WTC11 (cell line): ENCODE results near the gene STS. TPM values are rescaled to one million over a fixed set of nuclear protein-coding genes. Genes with fewer than 3 reads are reported as not detected.

Experiments used
- ATAC-seq: fragments of 200-7000 bp; cut with Tn5 transposase; 2 replicates; pipeline ENCODE4 v1.10.0; 2021; ENCODE audit warnings: mild to moderate bottlenecking, moderate library complexity
- CTCF ChIA-PET: fragments of 300-600 bp; sonication (Branson Sonifier 250); formaldehyde crosslinking; loops from one replicate; lab custom pipeline; 2021; ENCODE audit warnings: antibody characterized with exemption; lab: Charles Lee
- POLR2A ChIA-PET: fragments of 350-600 bp; sonication (Branson Sonifier 250); formaldehyde crosslinking; loops from one replicate; lab custom pipeline; 2021; ENCODE audit warnings: antibody characterized with exemption; lab: Charles Lee
- DNase-seq: peaks from one replicate; pipeline ENCODE4 v3.0.0; 2021; ENCODE audit warnings: low spot score
- H3K27ac Mint-ChIP-seq: 2 replicates; pipeline ENCODE4 v1.8.0; 2021; ENCODE audit warnings: mixed read lengths
- H3K27me3 Mint-ChIP-seq: 2 replicates; pipeline ENCODE4 v1.8.0; 2021; ENCODE audit warnings: low read depth, mild to moderate bottlenecking, moderate library complexity, mixed read lengths
- H3K36me3 Mint-ChIP-seq: 2 replicates; pipeline ENCODE4 v1.8.0; 2021; ENCODE audit warnings: mixed read lengths
- H3K4me1 Mint-ChIP-seq: 2 replicates; pipeline ENCODE4 v1.8.0; 2022; ENCODE audit warnings: mixed read lengths
- H3K4me3 Mint-ChIP-seq: 2 replicates; pipeline ENCODE4 v1.8.0; 2021; ENCODE audit warnings: mild to moderate bottlenecking, moderate library complexity, mixed read lengths
- H3K9me3 Mint-ChIP-seq: 2 replicates; pipeline ENCODE4 v1.8.0; 2021; ENCODE audit warnings: mixed read lengths
- AFF4 ChIP-seq: sonication (generic); formaldehyde crosslinking; IDR thresholded peaks from 2 replicates; pipeline ENCODE4 v1.8.1; 2023; ENCODE audit warnings: mild to moderate bottlenecking, missing genetic modification reagents, borderline replicate concordance
- AR ChIP-seq: fragments of 250-450 bp; sonication (Bioruptor Pico); IDR thresholded peaks from 2 replicates; pipeline ENCODE4 v1.9.0; 2021; ENCODE audit warnings: mild to moderate bottlenecking
- ARID4B ChIP-seq: sonication (generic); formaldehyde crosslinking; IDR thresholded peaks from 2 replicates; pipeline ENCODE4 v1.8.0; 2023; ENCODE audit warnings: missing genetic modification reagents, mild to moderate bottlenecking, borderline replicate concordance
- ATF1 ChIP-seq: sonication (generic); formaldehyde crosslinking; IDR thresholded peaks from 2 replicates; pipeline ENCODE4 v1.8.1; 2023; ENCODE audit warnings: mild to moderate bottlenecking, moderate library complexity, missing genetic modification reagents
- E2F1 ChIP-seq: sonication (generic); formaldehyde crosslinking; IDR thresholded peaks from 2 replicates; pipeline ENCODE4 v1.8.0; 2022; ENCODE audit warnings: mild to moderate bottlenecking, missing genetic modification reagents
- ETV6 ChIP-seq: sonication (generic); formaldehyde crosslinking; IDR thresholded peaks from 2 replicates; pipeline ENCODE4 v1.8.1; 2022; ENCODE audit warnings: mild to moderate bottlenecking, missing genetic modification reagents
- FOXJ3 ChIP-seq: sonication (generic); formaldehyde crosslinking; IDR thresholded peaks from 2 replicates; pipeline ENCODE4 v1.9.0; 2021; ENCODE audit warnings: missing genetic modification reagents, mild to moderate bottlenecking, borderline replicate concordance
- FOXK1 ChIP-seq: sonication (generic); formaldehyde crosslinking; IDR thresholded peaks from 2 replicates; pipeline ENCODE4 v1.8.0; 2022; ENCODE audit warnings: mild to moderate bottlenecking, moderate library complexity, missing genetic modification reagents
- HMGXB4 ChIP-seq: sonication (generic); formaldehyde crosslinking; IDR thresholded peaks from 2 replicates; pipeline ENCODE4 v1.8.1; 2023; ENCODE audit warnings: mild to moderate bottlenecking, moderate library complexity, missing genetic modification reagents
- JUN ChIP-seq: sonication (generic); formaldehyde crosslinking; IDR thresholded peaks from 2 replicates; pipeline ENCODE4 v1.8.0; 2023; ENCODE audit warnings: mild to moderate bottlenecking, missing genetic modification reagents
- KAT7 ChIP-seq: sonication (generic); formaldehyde crosslinking; IDR thresholded peaks from 2 replicates; pipeline ENCODE4 v1.8.1; 2023; ENCODE audit warnings: missing genetic modification reagents, mild to moderate bottlenecking, borderline replicate concordance
- NFATC4 ChIP-seq: fragments of 250-450 bp; sonication (Bioruptor Pico); IDR thresholded peaks from 2 replicates; pipeline ENCODE4 v1.9.0; 2021; ENCODE audit warnings: mild to moderate bottlenecking
- NFE2L1 ChIP-seq: sonication (generic); formaldehyde crosslinking; IDR thresholded peaks from 2 replicates; pipeline ENCODE4 v1.8.1; 2023; ENCODE audit warnings: missing genetic modification reagents
- NR1H2 ChIP-seq: sonication (generic); formaldehyde crosslinking; IDR thresholded peaks from 2 replicates; pipeline ENCODE4 v1.9.0; 2021; ENCODE audit warnings: mild to moderate bottlenecking, moderate library complexity, missing genetic modification reagents
- SOX15 ChIP-seq: fragments of 250-450 bp; sonication (Bioruptor Pico); IDR thresholded peaks from 2 replicates; pipeline ENCODE4 v1.9.0; 2021; ENCODE audit warnings: mild to moderate bottlenecking
- SP1 ChIP-seq: sonication (generic); formaldehyde crosslinking; conservative IDR thresholded peaks from 2 replicates; pipeline ENCODE4 v1.8.1; 2022; ENCODE audit warnings: missing genetic modification reagents
- TCF7 ChIP-seq: sonication (generic); formaldehyde crosslinking; IDR thresholded peaks from 2 replicates; pipeline ENCODE4 v1.8.0; 2022; ENCODE audit warnings: mild to moderate bottlenecking, low read depth, missing genetic modification reagents, moderate library complexity
- ZNF121 ChIP-seq: sonication (generic); formaldehyde crosslinking; IDR thresholded peaks from 2 replicates; pipeline ENCODE4 v1.8.0; 2023; ENCODE audit warnings: missing genetic modification reagents
- ZNF232 ChIP-seq: sonication (generic); formaldehyde crosslinking; IDR thresholded peaks from 2 replicates; pipeline ENCODE4 v1.8.0; 2022; ENCODE audit warnings: mild to moderate bottlenecking, missing genetic modification reagents
- ZNF423 ChIP-seq: fragments of 250-450 bp; sonication (Bioruptor Pico); IDR thresholded peaks from 2 replicates; pipeline ENCODE4 v2.1.2; 2022; ENCODE audit warnings: mild to moderate bottlenecking, moderate library complexity
- total RNA-seq: library from RNA; stranded (reverse); gene quantifications from 3 replicates; pipeline ENCODE4 v1.2.3, GENCODE V29; 2021

The STS gene
- total RNA-seq, 1 experiment from 2014 or later: 1.3 TPM

- TF ChIP-seq AR (CRISPR knock-in tag) (no peak), ZNF121 (no peak), KAT7 (CRISPR knock-in tag) (no peak), ZNF232 (no peak)
These were observed 45.4 kb upstream of the STS start (continued) for GRCh38 chrX:7102119-7102518.

GRCh38 chrX:7106649-7107048 lies 40.9 kb upstream of the STS start:
- ChIA-PET CTCF (no interaction called here), POLR2A (no interaction called here)
- H3K36me3 Mint-ChIP-seq: peaks cover 11% of the 10 kb centered on the region
- H3K4me1 Mint-ChIP-seq: peaks cover 24% of the 10 kb centered on the region
- H3K27ac Mint-ChIP-seq: no peak overlapping the region
- H3K4me3 Mint-ChIP-seq: no peak overlapping the region
- no peaks in the 10 kb centered on the region for H3K27me3 Mint-ChIP-seq
- no peak for DNase-seq
- ATAC-seq: no peak
- H3K9me3 Mint-ChIP-seq: peaks cover 10% of the 10 kb centered on the region
- TF ChIP-seq TCF7 (CRISPR knock-in tag): no peak
- TF ChIP-seq ATF1 (CRISPR knock-in tag): no peak
- TF ChIP-seq NFATC4 (CRISPR knock-in tag): no peak
- TF ChIP-seq HMGXB4: no peak
- TF ChIP-seq E2F1 (CRISPR knock-in tag): no peak
- no peak for TF ChIP-seq ETV6 (CRISPR knock-in tag)
- no peak for TF ChIP-seq FOXJ3 (CRISPR knock-in tag)
- no peak for TF ChIP-seq FOXK1 (CRISPR knock-in tag)
- TF ChIP-seq ZNF423 (CRISPR knock-in tag): no peak

- DNase-seq: no peak
- POLR2A ChIA-PET: no interaction called here
- peaks cover 5% of the 10 kb centered on the region for H3K9me3 Mint-ChIP-seq
- no peak for TF ChIP-seq SP1 (CRISPR knock-in tag)
- no peak for TF ChIP-seq SOX15 (CRISPR knock-in tag)
- TF ChIP-seq ZNF423 (CRISPR knock-in tag): no peak
- no peak for TF ChIP-seq JUN (CRISPR knock-in tag)
- TF ChIP-seq NR1H2 (CRISPR knock-in tag): no peak
- no peak for TF ChIP-seq AFF4 (CRISPR knock-in tag)
- no peak for TF ChIP-seq NFE2L1 (CRISPR knock-in tag)
- no peak for TF ChIP-seq E2F1 (CRISPR knock-in tag)
- no peak for TF ChIP-seq ARID4B (CRISPR knock-in tag)
- TF ChIP-seq, all 79 proteins: peak for 0
- no peak overlapping the region for H3K27ac Mint-ChIP-seq
- peaks cover 6% of the 10 kb centered on the region for H3K36me3 Mint-ChIP-seq
- ATAC-seq: no peak
- peaks cover 24% of the 10 kb centered on the region for H3K4me1 Mint-ChIP-seq
- CTCF ChIA-PET: no interaction called here
- no peak overlapping the region for H3K4me3 Mint-ChIP-seq
- no peaks in the 10 kb centered on the region for H3K27me3 Mint-ChIP-seq
These were observed 39.5 kb upstream of the STS start for GRCh38 chrX:7108030-7108429.
